GM10248 (cell line): ENCODE results near the gene BICC1.

Source experiments
- CTCF ChIA-PET: fragments of 300-600 bp; sonication (Branson Sonifier 250); formaldehyde crosslinking; extraction: SDS; loops from one replicate; lab custom pipeline; 2021; ENCODE audit warnings: antibody characterized with exemption; lab: Yijun Ruan, JAX
- POLR2A ChIA-PET: fragments of 350-650 bp; sonication (Branson Sonifier 250); formaldehyde crosslinking; extraction: SDS; loops from one replicate; lab custom pipeline; 2020; ENCODE audit warnings: antibody characterized with exemption; lab: Yijun Ruan, JAX
- DNase-seq: peaks from one replicate; pipeline ENCODE4 v3.0.0; 2012; ENCODE audit errors: extremely low spot score
- TF ChIP-seq, protein P1 (sequence below): IDR thresholded peaks from 2 replicates; pipeline ENCODE4 v1.5.1; 2012; ENCODE audit warnings: mild to moderate bottlenecking, low read depth; ENCODE audit errors: extremely low read depth, missing control alignments, control extremely low read depth

Gene BICC1

DNA sequence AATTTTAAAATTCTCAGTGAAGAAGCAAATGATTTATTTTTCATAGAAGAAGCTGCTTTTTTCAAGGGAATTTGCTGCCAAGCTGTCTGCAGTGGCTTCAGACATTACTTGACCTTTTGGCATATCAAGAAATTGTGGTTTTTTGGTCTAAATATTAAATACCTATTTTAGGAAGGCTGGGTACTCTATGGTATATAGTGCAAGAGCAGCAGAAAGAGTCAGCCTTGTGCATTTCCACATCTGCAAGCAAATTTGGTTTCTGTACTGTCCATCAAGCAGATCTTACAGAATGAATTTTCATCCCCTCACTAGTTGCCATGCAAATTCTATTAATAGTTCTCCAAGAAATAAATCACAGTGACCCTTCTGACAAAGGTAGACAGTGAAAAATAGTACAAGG is 222.0 kb downstream of the BICC1 start:
- ChIA-PET CTCF (interaction anchor here (2.1 kb wide), 1 partner anchor 8 kb away, joined by 6 read pairs; no protein-coding TSS in a partner anchor), POLR2A (no interaction called here)
- TF ChIP-seq, protein P1, sequence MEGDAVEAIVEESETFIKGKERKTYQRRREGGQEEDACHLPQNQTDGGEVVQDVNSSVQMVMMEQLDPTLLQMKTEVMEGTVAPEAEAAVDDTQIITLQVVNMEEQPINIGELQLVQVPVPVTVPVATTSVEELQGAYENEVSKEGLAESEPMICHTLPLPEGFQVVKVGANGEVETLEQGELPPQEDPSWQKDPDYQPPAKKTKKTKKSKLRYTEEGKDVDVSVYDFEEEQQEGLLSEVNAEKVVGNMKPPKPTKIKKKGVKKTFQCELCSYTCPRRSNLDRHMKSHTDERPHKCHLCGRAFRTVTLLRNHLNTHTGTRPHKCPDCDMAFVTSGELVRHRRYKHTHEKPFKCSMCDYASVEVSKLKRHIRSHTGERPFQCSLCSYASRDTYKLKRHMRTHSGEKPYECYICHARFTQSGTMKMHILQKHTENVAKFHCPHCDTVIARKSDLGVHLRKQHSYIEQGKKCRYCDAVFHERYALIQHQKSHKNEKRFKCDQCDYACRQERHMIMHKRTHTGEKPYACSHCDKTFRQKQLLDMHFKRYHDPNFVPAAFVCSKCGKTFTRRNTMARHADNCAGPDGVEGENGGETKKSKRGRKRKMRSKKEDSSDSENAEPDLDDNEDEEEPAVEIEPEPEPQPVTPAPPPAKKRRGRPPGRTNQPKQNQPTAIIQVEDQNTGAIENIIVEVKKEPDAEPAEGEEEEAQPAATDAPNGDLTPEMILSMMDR: no peak
- DNase-seq: no peak

DNA sequence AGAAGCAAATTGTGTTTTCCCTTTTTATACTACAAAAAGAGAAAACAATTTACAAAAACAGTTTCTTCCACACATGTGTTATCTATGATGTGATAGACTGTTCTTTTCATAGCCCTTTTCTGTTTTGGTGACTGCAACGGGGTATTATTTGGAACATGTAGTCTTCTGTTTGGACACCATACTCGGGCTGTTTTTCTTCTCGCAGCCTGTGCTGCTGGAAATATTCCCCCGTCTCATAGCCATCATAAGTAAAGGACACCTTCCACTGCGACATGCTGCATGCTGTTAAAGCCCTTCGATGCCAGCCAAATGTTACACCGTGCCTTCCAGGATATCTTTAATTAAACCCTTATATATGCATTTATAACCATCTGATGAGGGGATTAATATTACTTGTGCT is 222.4 kb downstream of the BICC1 start:
- DNase-seq: no peak
- ChIA-PET POLR2A (no interaction called here), CTCF (no interaction called here)
- TF ChIP-seq, protein P1: no peak

DNA sequence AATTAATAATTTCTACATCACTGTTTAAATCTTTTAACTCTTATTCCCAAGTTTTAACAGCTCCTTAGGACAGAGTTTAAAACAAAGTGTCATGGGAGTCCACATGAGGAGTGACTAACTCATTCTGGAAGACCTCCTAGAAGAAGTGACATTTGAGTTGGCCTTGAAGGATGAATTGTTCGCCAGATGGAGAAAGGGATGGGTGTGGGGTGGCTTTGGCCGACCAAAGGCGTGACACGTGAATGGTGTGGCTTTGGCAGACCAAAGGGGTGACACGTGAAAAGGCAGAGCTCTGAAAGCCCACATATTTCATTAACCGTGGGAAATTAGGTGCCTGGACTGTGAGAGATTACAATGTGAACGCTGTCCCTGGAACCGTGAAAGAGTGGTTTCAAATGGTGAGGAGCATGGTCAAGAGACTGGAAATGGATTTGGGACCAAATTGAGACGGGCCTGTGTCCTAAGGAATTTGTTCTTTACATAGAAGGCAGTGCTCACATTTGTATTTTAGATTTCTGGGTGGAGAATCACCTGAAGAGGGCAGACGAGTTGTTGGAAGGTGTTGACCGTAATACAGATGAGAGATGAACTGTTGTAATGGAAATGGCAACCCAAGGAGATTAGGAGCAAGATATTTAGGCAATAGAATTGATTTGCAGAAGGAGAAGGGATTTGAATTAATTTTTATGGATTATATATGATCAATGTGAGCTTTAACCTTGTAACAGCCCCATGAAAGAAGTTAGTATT is 228.1 kb downstream of the BICC1 start:
- TF ChIP-seq, protein P1: no peak
- ChIA-PET POLR2A (no interaction called here), CTCF (interaction anchor here (1.2 kb wide), 1 partner anchor 10 kb away, joined by 4 read pairs; no protein-coding TSS in a partner anchor)
- no peak for DNase-seq

DNA sequence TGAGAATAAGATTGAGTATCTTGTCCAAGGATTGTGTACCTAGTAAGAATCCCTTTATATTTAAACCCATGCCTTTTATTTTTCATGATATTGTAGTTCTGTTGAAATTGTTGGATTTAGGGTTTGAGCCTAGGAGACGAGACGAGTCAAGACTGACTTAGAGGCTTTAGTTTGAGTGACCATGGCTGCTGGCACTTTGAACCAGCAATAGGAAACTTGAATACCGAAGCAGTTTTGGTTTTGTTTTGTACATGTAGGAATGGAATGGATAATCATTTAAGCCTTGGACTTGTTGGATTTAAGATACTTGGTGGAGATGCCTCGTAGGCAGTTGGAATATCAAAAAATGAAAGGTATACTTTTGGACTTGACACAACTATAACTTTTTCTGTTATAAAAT is 229.0 kb downstream of the BICC1 start:
- DNase-seq: no peak
- POLR2A ChIA-PET: no interaction called here
- CTCF ChIA-PET: interaction anchor here (1.9 kb wide), 1 partner anchor 8 kb away, joined by 6 read pairs; no protein-coding TSS in a partner anchor
- TF ChIP-seq, protein P1: no peak

DNA sequence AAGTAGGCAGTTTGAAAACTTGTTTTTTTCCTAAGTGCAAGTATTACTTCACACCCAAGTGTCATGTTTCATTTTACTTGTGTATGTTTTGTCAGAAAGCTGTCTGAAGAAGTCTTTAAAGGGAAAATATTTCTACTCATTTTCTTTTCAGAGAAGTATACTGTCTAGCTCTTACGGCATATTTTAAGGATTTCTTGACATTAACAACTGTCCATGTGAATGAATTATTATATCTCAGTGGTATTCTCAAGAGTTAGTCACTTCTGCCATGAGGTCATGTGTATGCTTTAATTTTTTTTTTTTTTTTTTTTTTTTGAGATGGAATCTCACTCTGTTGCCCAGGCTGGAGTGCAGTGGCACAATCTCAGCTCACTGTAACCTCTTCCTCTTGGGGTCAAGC is 229.5 kb downstream of the BICC1 start:
- ChIA-PET CTCF (interaction anchor here (1.9 kb wide), 1 partner anchor 9 kb away, joined by 6 read pairs; no protein-coding TSS in a partner anchor), POLR2A (no interaction called here)
- DNase-seq: no peak
- TF ChIP-seq, protein P1: no peak

DNA sequence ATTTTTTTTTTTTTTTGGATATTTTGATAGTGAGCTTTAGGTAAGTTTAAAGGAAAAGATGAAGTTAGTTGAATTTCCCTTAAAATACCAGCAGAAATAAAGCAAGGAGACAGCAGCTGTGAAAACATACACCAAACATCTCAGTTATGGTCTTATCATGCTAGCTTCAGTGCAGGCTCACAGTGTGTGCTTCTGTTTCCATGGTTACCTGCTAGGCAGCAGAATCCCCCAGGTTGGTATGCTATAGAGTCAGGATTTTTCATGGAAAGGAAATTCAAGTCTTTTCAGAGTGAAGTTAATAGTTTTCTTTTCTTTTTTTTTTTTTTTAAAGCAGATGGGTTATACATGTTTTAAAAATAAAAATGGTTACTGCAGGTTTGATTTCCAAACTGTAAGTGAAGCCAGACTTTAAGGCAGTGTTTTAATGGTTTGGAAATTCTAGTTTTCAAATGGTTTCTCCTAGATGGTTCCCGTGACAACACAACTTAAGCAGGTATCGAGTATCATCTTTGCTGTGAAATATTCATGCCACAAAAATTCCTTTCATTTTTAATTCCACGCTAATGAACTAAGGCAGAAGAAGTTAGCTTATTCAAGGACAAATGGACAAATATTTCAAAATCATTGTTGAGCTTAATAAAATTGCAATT is 230.9 kb downstream of the BICC1 start:
- DNase-seq: no peak
- POLR2A ChIA-PET: no interaction called here
- TF ChIP-seq, protein P1: no peak
- CTCF ChIA-PET: interaction anchor here (1.1 to 1.9 kb wide), 3 partner anchors 10 to 38 kb away, joined by 3 to 6 read pairs (median 4); no protein-coding TSS in a partner anchor
